Measurements from ENCODE around the gene ANO4.

Gene ANO4

DNA sequence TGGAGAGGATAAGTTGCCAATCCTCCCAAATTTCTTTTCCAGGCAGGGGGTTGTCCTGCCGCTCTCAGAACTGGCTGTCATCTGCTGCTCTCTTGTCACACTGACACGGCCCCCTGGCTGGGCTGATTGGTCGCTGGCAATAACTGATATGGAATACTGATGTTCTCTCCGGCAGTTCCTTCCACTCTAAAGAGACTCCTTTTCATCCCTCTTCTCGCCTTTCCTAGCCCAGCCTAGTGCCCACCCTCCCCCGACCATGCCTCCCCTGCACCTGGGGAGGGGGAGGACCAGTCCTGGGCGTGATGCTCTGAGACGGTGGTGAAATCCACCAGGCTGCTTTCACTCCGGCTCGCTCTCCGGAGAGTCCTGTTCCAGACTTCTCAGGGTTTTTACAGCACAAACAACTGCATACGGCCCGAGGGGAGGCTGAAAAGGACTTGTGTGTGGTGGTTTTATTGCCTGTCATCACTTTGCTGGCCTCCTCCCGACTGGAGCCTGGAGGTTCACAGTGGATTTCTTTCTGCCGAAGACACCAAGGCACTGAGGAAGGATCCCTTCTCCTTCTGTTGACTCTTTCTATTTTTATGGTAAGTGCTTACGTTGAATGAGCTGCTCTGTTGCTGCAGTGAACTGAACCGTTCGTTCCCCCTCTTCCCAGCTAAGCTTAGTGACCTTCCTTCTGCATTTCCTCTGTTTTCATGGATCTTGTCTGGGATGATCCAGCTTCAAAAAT, at the start of gene ANO4:
Gene ANO4 (plus strand): TSS at position 336 of the 733 bp plus-strand sequence. CDS start 107,010 bp downstream, outside the sequence.
- no peak for DNase-seq (ENCODE audit: low read depth)
- no peak within 1 kb of the TSS for H3K4me3 ChIP-seq (ENCODE audit: low read depth, low read length)
- TF ChIP-seq, protein P1, sequence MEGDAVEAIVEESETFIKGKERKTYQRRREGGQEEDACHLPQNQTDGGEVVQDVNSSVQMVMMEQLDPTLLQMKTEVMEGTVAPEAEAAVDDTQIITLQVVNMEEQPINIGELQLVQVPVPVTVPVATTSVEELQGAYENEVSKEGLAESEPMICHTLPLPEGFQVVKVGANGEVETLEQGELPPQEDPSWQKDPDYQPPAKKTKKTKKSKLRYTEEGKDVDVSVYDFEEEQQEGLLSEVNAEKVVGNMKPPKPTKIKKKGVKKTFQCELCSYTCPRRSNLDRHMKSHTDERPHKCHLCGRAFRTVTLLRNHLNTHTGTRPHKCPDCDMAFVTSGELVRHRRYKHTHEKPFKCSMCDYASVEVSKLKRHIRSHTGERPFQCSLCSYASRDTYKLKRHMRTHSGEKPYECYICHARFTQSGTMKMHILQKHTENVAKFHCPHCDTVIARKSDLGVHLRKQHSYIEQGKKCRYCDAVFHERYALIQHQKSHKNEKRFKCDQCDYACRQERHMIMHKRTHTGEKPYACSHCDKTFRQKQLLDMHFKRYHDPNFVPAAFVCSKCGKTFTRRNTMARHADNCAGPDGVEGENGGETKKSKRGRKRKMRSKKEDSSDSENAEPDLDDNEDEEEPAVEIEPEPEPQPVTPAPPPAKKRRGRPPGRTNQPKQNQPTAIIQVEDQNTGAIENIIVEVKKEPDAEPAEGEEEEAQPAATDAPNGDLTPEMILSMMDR (IDR thresholded peaks at IDR 0.05; ENCODE audit: low read depth, low read length, missing control alignments), result no peak

DNA sequence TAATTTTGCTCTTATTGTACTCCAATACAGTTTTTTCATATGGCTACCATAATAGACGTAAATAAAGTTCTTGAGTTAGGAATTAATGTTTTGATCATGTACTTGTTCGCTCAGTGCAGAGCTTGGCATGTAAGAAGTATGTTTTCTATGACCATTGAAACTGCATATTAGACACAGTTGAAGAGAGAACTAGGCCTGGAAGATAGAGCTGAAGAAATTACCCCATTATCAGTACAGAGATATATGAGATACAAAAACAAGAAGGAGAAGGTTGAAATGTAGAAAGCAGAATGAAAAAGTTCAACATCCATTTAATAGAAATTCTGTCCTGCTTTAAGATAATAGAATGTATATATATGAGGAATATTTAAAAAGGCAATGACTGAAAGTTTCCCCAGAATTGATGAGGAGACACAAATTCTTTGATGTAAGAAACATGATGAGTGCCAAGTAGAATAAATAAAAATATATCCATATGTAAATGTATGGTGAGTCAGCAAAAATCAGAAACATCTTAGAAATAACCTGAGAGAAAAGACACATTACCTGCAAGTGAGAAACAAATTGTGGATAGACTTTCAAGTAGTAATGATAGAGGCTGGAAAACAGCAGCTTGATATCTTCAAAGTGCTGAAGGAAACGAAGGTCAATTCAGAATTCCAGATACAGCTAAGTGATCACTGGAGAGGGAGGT, 49.1 kb upstream of the ANO4 start:
- DNase-seq (ENCODE audit: low read depth), result no peak
- TF ChIP-seq, protein P1 (IDR thresholded peaks at IDR 0.05; ENCODE audit: low read depth, low read length, missing control alignments), result no peak
- H3K4me3 ChIP-seq (ENCODE audit: low read depth, low read length), result no peak overlapping the region

DNA sequence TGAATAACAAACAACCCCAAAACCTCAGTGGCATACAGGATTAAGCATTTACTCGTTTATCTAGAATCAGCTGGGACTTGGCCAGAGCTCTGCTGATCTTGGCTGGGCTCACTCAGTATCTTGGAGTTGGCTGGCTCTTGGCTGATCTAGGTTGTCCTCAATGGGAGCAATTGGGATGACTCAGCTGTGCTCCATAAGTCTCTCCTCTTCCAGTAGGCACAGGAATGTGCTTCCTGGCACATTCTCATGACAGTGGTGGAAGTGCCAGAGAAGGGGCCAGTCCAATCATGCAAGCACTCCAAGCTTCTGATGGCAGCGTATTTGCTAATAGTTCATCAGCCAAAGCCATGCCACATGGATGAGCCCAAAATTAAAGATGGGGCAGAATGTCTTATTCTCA, 41.7 kb upstream of the ANO4 start:
- no peak overlapping the region for H3K4me3 ChIP-seq (ENCODE audit: low read depth, low read length)
- TF ChIP-seq, protein P1 (IDR thresholded peaks at IDR 0.05; ENCODE audit: low read depth, low read length, missing control alignments), result no peak
- no peak for DNase-seq (ENCODE audit: low read depth)

DNA sequence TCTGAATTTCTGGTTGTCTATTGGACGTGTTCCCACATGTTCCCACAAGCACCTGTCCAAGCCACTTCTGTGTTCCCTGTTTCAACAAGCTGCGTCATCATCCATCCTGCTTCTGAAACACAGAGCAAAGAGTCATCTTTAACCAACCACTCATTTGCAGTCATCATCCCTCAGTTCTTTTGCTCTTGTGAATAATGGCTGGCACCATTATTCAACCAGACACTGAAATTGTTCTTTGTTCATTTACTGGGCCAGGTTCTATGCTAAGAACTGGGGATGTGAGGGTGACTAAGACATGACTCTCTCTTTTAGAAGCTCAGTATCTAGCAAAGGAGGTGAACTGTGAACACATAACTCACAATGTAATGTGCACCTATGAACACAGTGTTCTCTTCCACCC, 40.7 kb upstream of the ANO4 start:
- no peak for DNase-seq (ENCODE audit: low read depth)
- TF ChIP-seq, protein P1 (IDR thresholded peaks at IDR 0.05; ENCODE audit: low read depth, low read length, missing control alignments), result no peak
- H3K4me3 ChIP-seq (ENCODE audit: low read depth, low read length), result no peak overlapping the region

DNA sequence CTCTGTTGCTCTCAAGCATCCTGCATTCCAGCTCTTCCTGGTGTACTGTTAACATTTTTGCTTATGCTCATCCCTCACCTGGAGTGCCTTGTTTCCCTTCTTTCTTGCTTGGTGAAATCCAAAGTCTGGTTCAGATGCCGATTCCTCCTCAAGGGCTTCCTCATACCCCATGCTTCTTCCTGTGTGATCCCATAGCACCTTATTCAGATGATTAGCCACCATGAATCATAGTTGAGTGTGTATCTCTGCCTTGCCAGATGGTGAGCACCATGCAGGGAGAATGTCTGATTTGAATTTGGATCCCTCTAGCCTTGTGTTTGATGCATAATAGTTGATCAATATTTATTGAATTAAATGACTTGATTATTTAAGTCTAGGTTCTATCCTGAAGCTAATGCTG, 39.4 kb upstream of the ANO4 start:
- no peak overlapping the region for H3K4me3 ChIP-seq (ENCODE audit: low read depth, low read length)
- TF ChIP-seq, protein P1 (IDR thresholded peaks at IDR 0.05; ENCODE audit: low read depth, low read length, missing control alignments), result no peak
- no peak for DNase-seq (ENCODE audit: low read depth)

DNA sequence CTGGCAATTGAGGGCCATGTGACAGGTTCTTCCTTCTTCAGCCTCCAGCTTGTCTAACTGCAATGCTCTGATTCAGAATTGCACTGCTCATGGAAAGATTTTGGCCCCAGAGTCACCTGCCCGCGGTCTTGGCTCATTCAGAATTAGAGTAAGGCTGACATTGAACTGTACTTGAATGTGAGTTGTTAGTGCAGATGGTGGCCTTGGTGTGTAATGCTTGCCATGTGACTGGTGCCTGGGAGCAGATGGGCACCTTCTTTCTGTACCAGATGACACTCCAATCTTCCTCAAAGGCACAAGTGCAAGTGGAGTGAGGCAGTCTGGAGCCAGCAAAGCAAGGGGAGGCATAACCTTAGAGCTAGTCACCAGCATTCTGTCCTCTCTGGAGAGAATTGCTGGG, 36.5 kb upstream of the ANO4 start:
- H3K4me3 ChIP-seq (ENCODE audit: low read depth, low read length), result no peak overlapping the region
- DNase-seq (ENCODE audit: low read depth), result no peak
- TF ChIP-seq, protein P1 (IDR thresholded peaks at IDR 0.05; ENCODE audit: low read depth, low read length, missing control alignments), result no peak
